GM23338 (cell line): ENCODE results near the gene CPXM2. TPM values are rescaled to one million over a fixed set of nuclear protein-coding genes. Genes with fewer than 3 reads are reported as not detected.

Experiments used
- ATAC-seq: fragments of 200-7000 bp; cut with Tn5 transposase; 3 replicates; pipeline ENCODE4 v1.9.1; 2020
- DNase-seq: peaks from one replicate; pipeline ENCODE4 v3.0.0-alpha.2; 2015; ENCODE audit warnings: low spot score
- H2AFZ ChIP-seq: fragments of 200-600 bp; sonication (generic); 2 replicates; pipeline ENCODE4 v1.8.0; 2016; ENCODE audit warnings: antibody characterized with exemption, mild to moderate bottlenecking, moderate library complexity
- H3F3A ChIP-seq: fragments of 200-600 bp; sonication (generic); replicated peaks from 2 replicates; pipeline ENCODE4 v1.8.0; 2017; ENCODE audit warnings: antibody characterized with exemption, mixed run types, low read depth
- H3K27ac ChIP-seq: fragments of 200-600 bp; sonication (generic); 2 replicates; pipeline ENCODE4 v1.6.1; 2016; ENCODE audit warnings: low read depth
- H3K27me3 ChIP-seq: fragments of 200-600 bp; sonication (generic); 2 replicates; pipeline ENCODE4 v1.8.0; 2016; ENCODE audit warnings: mild to moderate bottlenecking, mixed run types, moderate library complexity; ENCODE audit not compliant: insufficient read depth
- H3K36me3 ChIP-seq: fragments of 200-600 bp; sonication (generic); 2 replicates; pipeline ENCODE4 v1.8.0; 2016; ENCODE audit warnings: mild to moderate bottlenecking; ENCODE audit not compliant: insufficient read depth
- H3K4me1 ChIP-seq: fragments of 200-600 bp; sonication (generic); 2 replicates; pipeline ENCODE4 v1.8.0; 2016; ENCODE audit warnings: mild to moderate bottlenecking, moderate library complexity; ENCODE audit not compliant: insufficient read depth
- H3K4me2 ChIP-seq: fragments of 200-600 bp; sonication (generic); 2 replicates; pipeline ENCODE4 v1.7.1; 2017; ENCODE audit warnings: mixed run types
- H3K4me3 ChIP-seq: fragments of 200-600 bp; sonication (generic); 2 replicates; pipeline ENCODE4 v1.6.1; 2016; ENCODE audit warnings: mixed run types
- H3K79me2 ChIP-seq: fragments of 200-600 bp; sonication (generic); replicated peaks from 2 replicates; pipeline ENCODE4 v1.8.0; 2017; ENCODE audit warnings: mild to moderate bottlenecking; ENCODE audit not compliant: insufficient read depth
- H3K9me2 ChIP-seq: fragments of 200-600 bp; sonication (generic); 2 replicates; pipeline ENCODE4 v1.8.0; 2017; ENCODE audit not compliant: insufficient read depth
- H4K20me1 ChIP-seq: fragments of 200-600 bp; sonication (generic); replicated peaks from 2 replicates; pipeline ENCODE4 v1.8.0; 2017; ENCODE audit warnings: mild to moderate bottlenecking; ENCODE audit not compliant: insufficient read depth
- H3K27ac Mint-ChIP-seq: 2 replicates; pipeline ENCODE4 v1.8.0; 2020; ENCODE audit warnings: inconsistent platforms, mild to moderate bottlenecking, moderate library complexity, mixed read lengths
- H3K27me3 Mint-ChIP-seq: 3 replicates; pipeline ENCODE4 v1.8.0; 2022; ENCODE audit warnings: low read depth, mild to moderate bottlenecking, moderate library complexity, mixed read lengths, inconsistent platforms; ENCODE audit not compliant: insufficient read depth, poor library complexity
- H3K36me3 Mint-ChIP-seq: 3 replicates; pipeline ENCODE4 v1.8.0; 2021; ENCODE audit warnings: low read depth, mild to moderate bottlenecking, inconsistent platforms, moderate library complexity, mixed read lengths
- H3K4me1 Mint-ChIP-seq: 3 replicates; pipeline ENCODE4 v1.8.0; 2020; ENCODE audit warnings: mild to moderate bottlenecking, inconsistent platforms, mixed read lengths
- H3K4me3 Mint-ChIP-seq: 3 replicates; pipeline ENCODE4 v1.8.0; 2021; ENCODE audit warnings: moderate library complexity, mild to moderate bottlenecking, inconsistent platforms, mixed read lengths
- H3K9me3 Mint-ChIP-seq: 3 replicates; pipeline ENCODE4 v1.8.0; 2020; ENCODE audit warnings: moderate library complexity, mild to moderate bottlenecking, inconsistent platforms, mixed read lengths
- EZH2 ChIP-seq: fragments of 200-600 bp; sonication (generic); IDR thresholded peaks from one replicate; pipeline ENCODE4 v1.8.0; 2017; ENCODE audit warnings: antibody characterized with exemption, mild to moderate bottlenecking, low read depth; ENCODE audit not compliant: unreplicated experiment
- NANOG ChIP-seq: IDR thresholded peaks from 2 replicates; pipeline ENCODE4 v1.6.1; 2016; ENCODE audit warnings: antibody characterized with exemption, borderline replicate concordance
- ZNF114 ChIP-seq: fragments of 250-450 bp; sonication (Bioruptor Pico); IDR thresholded peaks from 2 replicates; pipeline ENCODE4 v1.5.0; 2020; ENCODE audit warnings: mild to moderate bottlenecking, moderate library complexity
- polyA plus RNA-seq: library from polyadenylated mRNA; unstranded; fragments of >200 nt; fragmentation: Nextera tagmentation; extraction: Ambion mirVana; gene quantifications from 2 replicates; pipeline ENCODE4 v1.2.1, GENCODE V29; 2016
- total RNA-seq: library from RNA; depleted of rRNA; stranded (reverse); fragments of >200 nt; shearing (Covaris generic); gene quantifications from 2 replicates; pipeline ENCODE4 v1.2.3, GENCODE V29; 2014
- TF ChIP-seq, protein P1 (sequence below): IDR thresholded peaks from 2 replicates; pipeline ENCODE4 v1.6.1; 2016; ENCODE audit warnings: antibody characterized with exemption
- TF ChIP-seq, protein P2 (sequence below), 2 experiments: fragments of 200-600 bp in 1 of 2; sonication (generic) in 1 of 2; conservative IDR thresholded peaks; 2 replicates each; pipeline versions ENCODE4 v1.5.1 to v1.6.1; 2016 to 2017; ENCODE audit warnings: antibody characterized with exemption in 2 of 2, low read depth in 2 of 2, mild to moderate bottlenecking in 2 of 2, moderate library complexity in 1 of 2

The CPXM2 gene
- total and polyA plus RNA-seq, 2 experiments from 2014 or later = 1.6 to 8.1 TPM

DNA sequence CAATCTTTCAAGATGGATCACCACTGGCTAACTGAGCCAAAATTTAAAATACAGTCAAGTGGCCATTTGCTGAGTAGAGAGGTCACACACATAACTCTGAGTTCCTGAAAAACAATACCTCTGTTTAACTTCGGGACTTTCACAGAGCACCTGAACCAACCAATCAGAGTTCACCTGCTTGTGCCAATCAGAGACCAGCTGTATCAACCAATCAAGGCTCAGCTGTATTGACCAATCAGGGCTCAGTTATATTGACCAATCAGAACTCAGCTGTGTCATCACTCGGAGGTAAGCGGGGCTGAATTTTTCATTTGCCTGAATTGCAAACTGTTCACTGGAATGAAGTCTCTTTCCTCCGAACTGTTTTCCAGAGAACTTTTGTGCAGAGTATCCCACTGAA is 10.0 kb upstream of the CPXM2 start:
- TF ChIP-seq, protein P1, sequence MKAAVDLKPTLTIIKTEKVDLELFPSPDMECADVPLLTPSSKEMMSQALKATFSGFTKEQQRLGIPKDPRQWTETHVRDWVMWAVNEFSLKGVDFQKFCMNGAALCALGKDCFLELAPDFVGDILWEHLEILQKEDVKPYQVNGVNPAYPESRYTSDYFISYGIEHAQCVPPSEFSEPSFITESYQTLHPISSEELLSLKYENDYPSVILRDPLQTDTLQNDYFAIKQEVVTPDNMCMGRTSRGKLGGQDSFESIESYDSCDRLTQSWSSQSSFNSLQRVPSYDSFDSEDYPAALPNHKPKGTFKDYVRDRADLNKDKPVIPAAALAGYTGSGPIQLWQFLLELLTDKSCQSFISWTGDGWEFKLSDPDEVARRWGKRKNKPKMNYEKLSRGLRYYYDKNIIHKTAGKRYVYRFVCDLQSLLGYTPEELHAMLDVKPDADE = no peak
- TF ChIP-seq ZNF114 (CRISPR knock-in tag) (no peak), NANOG (no peak), EZH2 (no peak)
- TF ChIP-seq, protein P2, sequence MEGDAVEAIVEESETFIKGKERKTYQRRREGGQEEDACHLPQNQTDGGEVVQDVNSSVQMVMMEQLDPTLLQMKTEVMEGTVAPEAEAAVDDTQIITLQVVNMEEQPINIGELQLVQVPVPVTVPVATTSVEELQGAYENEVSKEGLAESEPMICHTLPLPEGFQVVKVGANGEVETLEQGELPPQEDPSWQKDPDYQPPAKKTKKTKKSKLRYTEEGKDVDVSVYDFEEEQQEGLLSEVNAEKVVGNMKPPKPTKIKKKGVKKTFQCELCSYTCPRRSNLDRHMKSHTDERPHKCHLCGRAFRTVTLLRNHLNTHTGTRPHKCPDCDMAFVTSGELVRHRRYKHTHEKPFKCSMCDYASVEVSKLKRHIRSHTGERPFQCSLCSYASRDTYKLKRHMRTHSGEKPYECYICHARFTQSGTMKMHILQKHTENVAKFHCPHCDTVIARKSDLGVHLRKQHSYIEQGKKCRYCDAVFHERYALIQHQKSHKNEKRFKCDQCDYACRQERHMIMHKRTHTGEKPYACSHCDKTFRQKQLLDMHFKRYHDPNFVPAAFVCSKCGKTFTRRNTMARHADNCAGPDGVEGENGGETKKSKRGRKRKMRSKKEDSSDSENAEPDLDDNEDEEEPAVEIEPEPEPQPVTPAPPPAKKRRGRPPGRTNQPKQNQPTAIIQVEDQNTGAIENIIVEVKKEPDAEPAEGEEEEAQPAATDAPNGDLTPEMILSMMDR (conservative IDR thresholded peaks at IDR 0.05; ENCODE audit: low read depth in 2 of 2) = no peak
- H3K9me3 Mint-ChIP-seq = peaks cover 25% of the 10 kb centered on the region
- Histone ChIP-seq H3K4me3 (no peak overlapping the region), H3K79me2 (no peaks in the 10 kb centered on the region), H3K36me3 (no peaks in the 10 kb centered on the region), H3F3A (no peaks in the 10 kb centered on the region), H4K20me1 (no peaks in the 10 kb centered on the region), H2AFZ (no peak overlapping the region), H3K4me1 (peaks cover 13% of the 10 kb centered on the region; the same call in 1 of the 2 replicates), H3K27me3 (no peaks in the 10 kb centered on the region), H3K4me2 (no peak overlapping the region), H3K27ac (no peak overlapping the region), H3K9me2 (no peaks in the 10 kb centered on the region)
- peaks cover 5% of the 10 kb centered on the region for H3K27me3 Mint-ChIP-seq
- H3K27ac Mint-ChIP-seq = no peak overlapping the region
- H3K4me1 Mint-ChIP-seq = peaks cover 26% of the 10 kb centered on the region
- no peak overlapping the region for H3K4me3 Mint-ChIP-seq
- DNase-seq (no peak), ATAC-seq (no peak)
- peaks cover 14% of the 10 kb centered on the region for H3K36me3 Mint-ChIP-seq

DNA sequence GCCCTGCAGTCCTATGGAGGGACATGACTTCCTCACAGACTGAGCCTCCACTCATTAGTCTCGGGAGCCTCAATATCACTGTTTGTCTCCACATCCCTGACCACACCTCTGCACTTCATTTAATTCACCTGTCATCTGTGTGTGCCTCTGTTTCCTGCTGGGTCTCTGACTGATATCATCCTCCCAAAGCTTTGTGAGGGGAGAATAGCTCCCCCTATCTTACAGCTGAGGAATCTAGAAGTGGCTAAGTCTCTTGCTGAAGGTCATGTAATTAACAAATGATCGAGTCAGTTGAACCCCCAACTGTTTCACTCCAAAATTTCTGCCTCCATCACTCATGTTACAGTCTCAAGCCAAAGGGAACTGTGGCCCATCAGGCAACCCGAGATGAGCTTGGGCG is 5.5 kb upstream of the CPXM2 start:
- TF ChIP-seq, protein P2 (conservative IDR thresholded peaks at IDR 0.05; ENCODE audit: low read depth in 2 of 2) = peak; percentile 78 to 83
- TF ChIP-seq, protein P1 = no peak
- no peaks in the 10 kb centered on the region; the same call in 2 of the 3 replicates for H3K4me1 Mint-ChIP-seq
- Histone ChIP-seq H3K27ac (no peak overlapping the region), H3K4me3 (no peak overlapping the region), H3K4me2 (no peak overlapping the region), H3K4me1 (peaks cover 3% of the 10 kb centered on the region), H3F3A (no peaks in the 10 kb centered on the region), H3K79me2 (no peaks in the 10 kb centered on the region), H4K20me1 (no peaks in the 10 kb centered on the region), H3K9me2 (no peaks in the 10 kb centered on the region), H3K27me3 (peaks cover 8% of the 10 kb centered on the region; the same call in 1 of the 2 replicates), H2AFZ (no peak overlapping the region), H3K36me3 (no peaks in the 10 kb centered on the region)
- peaks cover 14% of the 10 kb centered on the region for H3K36me3 Mint-ChIP-seq
- peaks cover 16% of the 10 kb centered on the region for H3K27me3 Mint-ChIP-seq
- no peak overlapping the region for H3K4me3 Mint-ChIP-seq
- DNase-seq (peak; percentile 51), ATAC-seq (peak; percentile 84)
- no peak overlapping the region for H3K27ac Mint-ChIP-seq
- peaks cover 23% of the 10 kb centered on the region for H3K9me3 Mint-ChIP-seq
